GM12878 (cell line): Measurements from ENCODE around the gene CDK5R1. TPM values are rescaled to one million over a fixed set of nuclear protein-coding genes. Genes with fewer than 3 reads are reported as not detected.

ENCODE experiments used
- BHLHE40 ChIP-seq, 2 experiments: fragments of 450-650 bp in 1 of 2; IDR thresholded peaks; 2 replicates each; pipeline ENCODE4 v1.6.1; 2011 to 2017; ENCODE audit warnings: low read depth in 2 of 2, borderline replicate concordance in 1 of 2, improper control_type of control experiment in 1 of 2, low read length in 1 of 2, mild to moderate bottlenecking in 1 of 2
- CREB1 ChIP-seq: IDR thresholded peaks from 2 replicates; pipeline ENCODE4 v1.6.1; 2012; ENCODE audit warnings: low read depth, mild to moderate bottlenecking, inconsistent platforms
- CREM ChIP-seq: IDR thresholded peaks from 2 replicates; pipeline ENCODE4 v1.6.1; 2014; ENCODE audit warnings: antibody characterized with exemption, low read depth
- EED ChIP-seq: sonication (generic); IDR thresholded peaks from 2 replicates; pipeline ENCODE4 v1.6.1; 2016; ENCODE audit warnings: antibody characterized with exemption, low read depth
- EP300 ChIP-seq, 2 experiments: fragments of 150-350 bp in 1 of 2; IDR thresholded peaks; 2 replicates each; pipeline ENCODE4 v1.6.1; 2011 to 2012; ENCODE audit warnings: low read depth in 2 of 2, low read length in 2 of 2, borderline replicate concordance in 1 of 2, improper control_type of control experiment in 1 of 2, inconsistent platforms in 1 of 2; ENCODE audit not compliant: control insufficient read depth in 1 of 2
- FOXK2 ChIP-seq: fragments of 450-650 bp; IDR thresholded peaks from 2 replicates; pipeline ENCODE4 v1.6.1; 2017; ENCODE audit warnings: mild to moderate bottlenecking, moderate library complexity
- HDAC6 ChIP-seq: fragments of 200-600 bp; sonication (generic); IDR thresholded peaks from one replicate; pipeline ENCODE4 v1.8.0; 2017; ENCODE audit warnings: antibody characterized with exemption; ENCODE audit not compliant: unreplicated experiment
- MEF2B ChIP-seq: fragments of 450-650 bp; IDR thresholded peaks from 2 replicates; pipeline ENCODE4 v1.6.1; 2018; ENCODE audit warnings: mild to moderate bottlenecking, moderate library complexity; ENCODE audit not compliant: partially characterized antibody, poor library complexity, severe bottlenecking
- MTA3 ChIP-seq: IDR thresholded peaks from 2 replicates; pipeline ENCODE4 v1.6.1; 2012; ENCODE audit warnings: low read length, inconsistent platforms, borderline replicate concordance
- MYB ChIP-seq: fragments of 150-350 bp; IDR thresholded peaks from 2 replicates; pipeline ENCODE4 v1.6.1; 2014; ENCODE audit warnings: mild to moderate bottlenecking, low read depth, low read length, borderline replicate concordance
- NR2C1 ChIP-seq: fragments of 450-650 bp; IDR thresholded peaks from 2 replicates; pipeline ENCODE4 v1.6.1; 2017; ENCODE audit warnings: antibody characterized with exemption, mild to moderate bottlenecking, moderate library complexity
- NRF1 ChIP-seq: conservative IDR thresholded peaks from 2 replicates; pipeline ENCODE4 v1.6.1; 2011; ENCODE audit warnings: mild to moderate bottlenecking, low read depth, low read length, improper control_type of control experiment
- POLR2AphosphoS2 ChIP-seq: IDR thresholded peaks from 2 replicates; pipeline ENCODE4 v1.6.1; 2011; ENCODE audit warnings: low read depth, mild to moderate bottlenecking, low read length, improper control_type of control experiment, moderate library complexity
- REST ChIP-seq: IDR thresholded peaks from 2 replicates; pipeline ENCODE4 v1.6.1; 2012; ENCODE audit warnings: mild to moderate bottlenecking, low read depth, low read length
- SREBF1 ChIP-seq: IDR thresholded peaks from 2 replicates; pipeline ENCODE4 v1.6.1; 2012; ENCODE audit warnings: mild to moderate bottlenecking, low read length
- SRF ChIP-seq, 2 experiments: IDR thresholded peaks; 2 replicates each; pipeline ENCODE4 v1.6.1; 2011; ENCODE audit warnings: low read depth in 2 of 2, low read length in 2 of 2, mild to moderate bottlenecking in 1 of 2, moderate library complexity in 1 of 2
- ZBED1 ChIP-seq: IDR thresholded peaks from 2 replicates; pipeline ENCODE4 v1.6.1; 2016; ENCODE audit warnings: borderline replicate concordance
- ZNF217 ChIP-seq: fragments of 450-650 bp; IDR thresholded peaks from 2 replicates; pipeline ENCODE4 v1.6.1; 2017; ENCODE audit warnings: antibody characterized with exemption, mild to moderate bottlenecking
- polyA plus RNA-seq, 11 experiments: library from polyadenylated mRNA; depleted of rRNA in 4 of 11; unstranded in 6 of 11; stranded (reverse) in 5 of 11; fragments of >200 nt; fragmentation: Nextera tagmentation in 4 of 11; fragmentation: Illumina TruSeq in 1 of 11; extraction: Ambion mirVana in 4 of 11; extraction: Trizol in 1 of 11; gene quantifications; 1 replicate in 1 of 11; 2 replicates in 10 of 11; pipeline versions ENCODE4 v1.2.1 to v1.2.3, GENCODE V29; 2011 to 2016; ENCODE audit warnings: inconsistent platforms in 2 of 11, missing spikeins in 2 of 11, low read depth in 1 of 11
- total RNA-seq, 4 experiments: library from RNA; depleted of rRNA in 3 of 4; stranded (reverse); fragments of >200 nt in 3 of 4; fragmentation: Illumina TruSeq in 1 of 4; extraction: Trizol in 1 of 4; gene quantifications; 2 replicates each; pipeline versions ENCODE4 v1.2.1 to v1.2.3, GENCODE V29; 2013 to 2021
- TF ChIP-seq, protein P1 (sequence below): IDR thresholded peaks from 2 replicates; pipeline ENCODE4 v1.6.1; 2011; ENCODE audit warnings: mild to moderate bottlenecking, low read depth, low read length, moderate library complexity; ENCODE audit not compliant: insufficient replicate concordance
- TF ChIP-seq, protein P2 (sequence below): fragments of 450-650 bp; IDR thresholded peaks from 2 replicates; pipeline ENCODE4 v1.6.1; 2016; ENCODE audit warnings: mild to moderate bottlenecking, moderate library complexity, borderline replicate concordance
- TF ChIP-seq, protein P3 (sequence below): IDR thresholded peaks from 2 replicates; pipeline ENCODE4 v1.6.1; 2012; ENCODE audit warnings: low read depth, low read length, improper control_type of control experiment

CDK5R1 gene
- total and polyA plus RNA-seq, 10 of the 15 experiments (the other 5 are each of a cell fraction or from before 2014, with no cell fraction given): 1.1 to 28.3 (median 12.2) TPM

DNA sequence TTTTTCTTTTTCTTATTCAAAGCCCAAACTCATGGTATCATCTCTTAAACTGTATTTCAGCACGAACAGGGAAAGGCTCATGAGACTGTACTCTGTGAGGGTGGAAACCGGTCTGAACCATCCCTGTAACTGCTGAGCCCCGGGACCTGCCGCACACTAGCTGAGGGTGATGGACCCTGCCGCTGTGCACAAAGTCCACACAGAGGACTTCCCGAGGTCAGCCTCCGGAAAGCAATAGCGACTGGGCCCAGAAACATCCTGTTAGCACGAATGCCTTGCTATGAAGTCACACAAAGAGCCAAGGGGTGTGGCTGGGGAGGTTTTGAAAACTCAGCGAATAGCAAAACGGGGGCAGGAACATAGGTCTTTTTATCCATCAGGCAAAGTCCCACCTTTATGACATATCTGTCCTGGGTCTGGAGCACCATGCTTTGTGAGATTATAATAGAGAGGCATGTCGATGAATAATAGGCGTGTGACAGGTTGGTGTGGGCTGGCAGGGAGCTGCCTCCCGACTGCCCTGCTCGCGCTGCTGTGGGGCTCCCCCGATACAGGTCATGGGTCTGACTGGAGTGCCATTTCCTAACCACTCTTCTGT lies 33.4 kb downstream of the CDK5R1 start (continued):
- TF ChIP-seq EP300 (IDR thresholded peaks at IDR 0.05; ENCODE audit: borderline replicate concordance in 1 of 2, control insufficient read depth in 1 of 2, low read depth in 2 of 2, low read length in 2 of 2) (peak; percentile 45 to 59; a peak in 1 of 4 replicates), ZNF217 (no peak), FOXK2 (no peak), NR2C1 (no peak), REST (no peak), NRF1 (no peak), BHLHE40 (IDR thresholded peaks at IDR 0.05; ENCODE audit: borderline replicate concordance in 1 of 2, low read depth in 2 of 2, low read length in 1 of 2) (peak in 1 of 2 experiments; percentile 42; a peak in 1 of 4 replicates), HDAC6 (no peak), CREB1 (peak; percentile 65; the same call in 1 of the 2 replicates), SRF (IDR thresholded peaks at IDR 0.05; ENCODE audit: low read depth in 2 of 2, low read length in 2 of 2) (no peak), MYB (no peak), ZBED1 (0 out of 2 replicates have a peak, but pooled peaks have one; percentile 63), EED (peak; percentile 72), POLR2AphosphoS2 (no peak), MEF2B (no peak), SREBF1 (no peak), MTA3 (peak; percentile 68; the same call in 1 of the 2 replicates), CREM (no peak; the same call in none of the 2 replicates)
- TF ChIP-seq, protein P1, sequence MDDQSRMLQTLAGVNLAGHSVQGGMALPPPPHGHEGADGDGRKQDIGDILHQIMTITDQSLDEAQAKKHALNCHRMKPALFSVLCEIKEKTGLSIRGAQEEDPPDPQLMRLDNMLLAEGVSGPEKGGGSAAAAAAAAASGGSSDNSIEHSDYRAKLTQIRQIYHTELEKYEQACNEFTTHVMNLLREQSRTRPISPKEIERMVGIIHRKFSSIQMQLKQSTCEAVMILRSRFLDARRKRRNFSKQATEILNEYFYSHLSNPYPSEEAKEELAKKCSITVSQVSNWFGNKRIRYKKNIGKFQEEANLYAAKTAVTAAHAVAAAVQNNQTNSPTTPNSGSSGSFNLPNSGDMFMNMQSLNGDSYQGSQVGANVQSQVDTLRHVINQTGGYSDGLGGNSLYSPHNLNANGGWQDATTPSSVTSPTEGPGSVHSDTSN: no peak
- TF ChIP-seq, protein P2, sequence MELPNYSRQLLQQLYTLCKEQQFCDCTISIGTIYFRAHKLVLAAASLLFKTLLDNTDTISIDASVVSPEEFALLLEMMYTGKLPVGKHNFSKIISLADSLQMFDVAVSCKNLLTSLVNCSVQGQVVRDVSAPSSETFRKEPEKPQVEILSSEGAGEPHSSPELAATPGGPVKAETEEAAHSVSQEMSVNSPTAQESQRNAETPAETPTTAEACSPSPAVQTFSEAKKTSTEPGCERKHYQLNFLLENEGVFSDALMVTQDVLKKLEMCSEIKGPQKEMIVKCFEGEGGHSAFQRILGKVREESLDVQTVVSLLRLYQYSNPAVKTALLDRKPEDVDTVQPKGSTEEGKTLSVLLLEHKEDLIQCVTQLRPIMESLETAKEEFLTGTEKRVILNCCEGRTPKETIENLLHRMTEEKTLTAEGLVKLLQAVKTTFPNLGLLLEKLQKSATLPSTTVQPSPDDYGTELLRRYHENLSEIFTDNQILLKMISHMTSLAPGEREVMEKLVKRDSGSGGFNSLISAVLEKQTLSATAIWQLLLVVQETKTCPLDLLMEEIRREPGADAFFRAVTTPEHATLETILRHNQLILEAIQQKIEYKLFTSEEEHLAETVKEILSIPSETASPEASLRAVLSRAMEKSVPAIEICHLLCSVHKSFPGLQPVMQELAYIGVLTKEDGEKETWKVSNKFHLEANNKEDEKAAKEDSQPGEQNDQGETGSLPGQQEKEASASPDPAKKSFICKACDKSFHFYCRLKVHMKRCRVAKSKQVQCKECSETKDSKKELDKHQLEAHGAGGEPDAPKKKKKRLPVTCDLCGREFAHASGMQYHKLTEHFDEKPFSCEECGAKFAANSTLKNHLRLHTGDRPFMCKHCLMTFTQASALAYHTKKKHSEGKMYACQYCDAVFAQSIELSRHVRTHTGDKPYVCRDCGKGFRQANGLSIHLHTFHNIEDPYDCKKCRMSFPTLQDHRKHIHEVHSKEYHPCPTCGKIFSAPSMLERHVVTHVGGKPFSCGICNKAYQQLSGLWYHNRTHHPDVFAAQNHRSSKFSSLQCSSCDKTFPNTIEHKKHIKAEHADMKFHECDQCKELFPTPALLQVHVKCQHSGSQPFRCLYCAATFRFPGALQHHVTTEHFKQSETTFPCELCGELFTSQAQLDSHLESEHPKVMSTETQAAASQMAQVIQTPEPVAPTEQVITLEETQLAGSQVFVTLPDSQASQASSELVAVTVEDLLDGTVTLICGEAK: no peak; the same call in 1 of the 2 replicates
- TF ChIP-seq, protein P3, sequence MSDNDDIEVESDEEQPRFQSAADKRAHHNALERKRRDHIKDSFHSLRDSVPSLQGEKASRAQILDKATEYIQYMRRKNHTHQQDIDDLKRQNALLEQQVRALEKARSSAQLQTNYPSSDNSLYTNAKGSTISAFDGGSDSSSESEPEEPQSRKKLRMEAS: no peak
